Measurements from ENCODE around the gene GLIS1.

Gene GLIS1

DNA sequence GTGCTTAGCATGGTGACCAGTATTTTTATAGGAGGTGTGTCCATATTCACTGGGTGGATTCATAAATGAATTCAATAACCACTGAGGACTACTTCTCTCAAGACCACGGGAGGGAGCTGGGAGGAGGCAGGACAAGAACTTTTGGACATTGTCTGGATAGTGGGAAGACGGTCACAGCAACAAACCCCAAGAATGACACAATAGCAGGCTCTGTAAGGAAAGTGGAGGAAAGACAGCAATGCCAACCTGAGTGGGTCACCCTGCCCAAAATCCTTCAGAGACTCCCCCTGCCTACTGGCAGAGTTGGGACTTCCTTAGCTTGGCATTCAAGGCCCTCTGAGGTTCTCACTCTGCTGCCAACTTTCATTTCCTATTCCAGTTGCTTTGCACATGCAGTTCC, 42.0 kb downstream of the GLIS1 start:
- H3K27ac ChIP-seq (ENCODE audit: low read depth, low read length): no peak overlapping the region
- no peaks in the 10 kb centered on the region for H3K36me3 ChIP-seq (ENCODE audit: control insufficient read depth, low read length)
- H4K20me1 ChIP-seq (ENCODE audit: control insufficient read depth, insufficient read depth, low read depth, low read length): no peaks in the 10 kb centered on the region
- H3K9me3 ChIP-seq (ENCODE audit: control insufficient read depth, insufficient read depth, low read length): no peaks in the 10 kb centered on the region
- H3F3A ChIP-seq (ENCODE audit: control insufficient read depth, insufficient read depth): no peaks in the 10 kb centered on the region
- H3K27me3 ChIP-seq (ENCODE audit: control insufficient read depth, low read length): no peaks in the 10 kb centered on the region
- no peak overlapping the region for H3K4me3 ChIP-seq (ENCODE audit: low read length)
- no peaks in the 10 kb centered on the region for H3K79me2 ChIP-seq (ENCODE audit: control insufficient read depth, low read length)
- no peaks in the 10 kb centered on the region for H3K9me2 ChIP-seq (replicated peaks; ENCODE audit: control insufficient read depth, low read length)
- H3K4me2 ChIP-seq (ENCODE audit: low read length): no peak overlapping the region
- TF ChIP-seq EZH2phosphoT487 (IDR thresholded peaks at IDR 0.05; ENCODE audit: borderline replicate concordance, low read length): no peak
- TF ChIP-seq, protein P1, sequence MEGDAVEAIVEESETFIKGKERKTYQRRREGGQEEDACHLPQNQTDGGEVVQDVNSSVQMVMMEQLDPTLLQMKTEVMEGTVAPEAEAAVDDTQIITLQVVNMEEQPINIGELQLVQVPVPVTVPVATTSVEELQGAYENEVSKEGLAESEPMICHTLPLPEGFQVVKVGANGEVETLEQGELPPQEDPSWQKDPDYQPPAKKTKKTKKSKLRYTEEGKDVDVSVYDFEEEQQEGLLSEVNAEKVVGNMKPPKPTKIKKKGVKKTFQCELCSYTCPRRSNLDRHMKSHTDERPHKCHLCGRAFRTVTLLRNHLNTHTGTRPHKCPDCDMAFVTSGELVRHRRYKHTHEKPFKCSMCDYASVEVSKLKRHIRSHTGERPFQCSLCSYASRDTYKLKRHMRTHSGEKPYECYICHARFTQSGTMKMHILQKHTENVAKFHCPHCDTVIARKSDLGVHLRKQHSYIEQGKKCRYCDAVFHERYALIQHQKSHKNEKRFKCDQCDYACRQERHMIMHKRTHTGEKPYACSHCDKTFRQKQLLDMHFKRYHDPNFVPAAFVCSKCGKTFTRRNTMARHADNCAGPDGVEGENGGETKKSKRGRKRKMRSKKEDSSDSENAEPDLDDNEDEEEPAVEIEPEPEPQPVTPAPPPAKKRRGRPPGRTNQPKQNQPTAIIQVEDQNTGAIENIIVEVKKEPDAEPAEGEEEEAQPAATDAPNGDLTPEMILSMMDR (IDR thresholded peaks at IDR 0.05; ENCODE audit: low read depth, low read length, poor library complexity, severe bottlenecking): no peak
- H3K4me1 ChIP-seq (ENCODE audit: control insufficient read depth, low read length): no peaks in the 10 kb centered on the region

GRCh38 chr1:53696571-53696970, 42.4 kb downstream of the GLIS1 start:
- H3K9me2 ChIP-seq (replicated peaks; ENCODE audit: control insufficient read depth, low read length): no peaks in the 10 kb centered on the region
- no peak overlapping the region for H3K4me3 ChIP-seq (ENCODE audit: low read length)
- no peaks in the 10 kb centered on the region for H3K9me3 ChIP-seq (ENCODE audit: control insufficient read depth, insufficient read depth, low read length)
- no peaks in the 10 kb centered on the region for H3K4me1 ChIP-seq (ENCODE audit: control insufficient read depth, low read length)
- TF ChIP-seq, protein P1 (IDR thresholded peaks at IDR 0.05; ENCODE audit: low read depth, low read length, poor library complexity, severe bottlenecking): no peak
- TF ChIP-seq EZH2phosphoT487 (IDR thresholded peaks at IDR 0.05; ENCODE audit: borderline replicate concordance, low read length): no peak
- no peaks in the 10 kb centered on the region for H4K20me1 ChIP-seq (ENCODE audit: control insufficient read depth, insufficient read depth, low read depth, low read length)
- no peaks in the 10 kb centered on the region for H3F3A ChIP-seq (ENCODE audit: control insufficient read depth, insufficient read depth)
- H3K79me2 ChIP-seq (ENCODE audit: control insufficient read depth, low read length): no peaks in the 10 kb centered on the region
- H3K4me2 ChIP-seq (ENCODE audit: low read length): no peak overlapping the region
- H3K27me3 ChIP-seq (ENCODE audit: control insufficient read depth, low read length): no peaks in the 10 kb centered on the region
- no peak overlapping the region for H3K27ac ChIP-seq (ENCODE audit: low read depth, low read length)
- no peaks in the 10 kb centered on the region for H3K36me3 ChIP-seq (ENCODE audit: control insufficient read depth, low read length)

DNA sequence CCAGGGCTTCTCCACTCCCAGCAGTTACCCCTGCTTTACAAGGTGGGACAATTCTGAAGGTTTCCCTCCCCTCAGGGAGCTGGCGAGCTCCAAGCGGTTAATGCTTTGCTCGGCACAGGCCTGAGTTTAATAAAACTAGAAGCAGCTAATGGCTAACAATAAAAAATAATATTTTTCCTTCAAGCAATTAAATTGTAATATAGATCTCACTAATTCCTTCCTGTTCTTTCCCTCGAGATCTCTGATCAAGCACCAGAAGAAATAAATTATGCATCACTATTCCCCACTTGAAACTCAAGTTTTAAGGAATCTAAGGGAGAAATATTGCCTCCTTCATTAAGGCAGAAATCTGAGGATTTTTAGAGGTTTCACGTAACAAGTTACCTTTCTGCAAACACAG, 42.9 kb downstream of the GLIS1 start:
- Histone ChIP-seq H3K79me2 (ENCODE audit: control insufficient read depth, low read length) (no peaks in the 10 kb centered on the region), H3K4me3 (ENCODE audit: low read length) (no peak overlapping the region), H3K4me2 (ENCODE audit: low read length) (no peak overlapping the region), H3F3A (ENCODE audit: control insufficient read depth, insufficient read depth) (no peaks in the 10 kb centered on the region), H3K27ac (ENCODE audit: low read depth, low read length) (no peak overlapping the region), H3K36me3 (ENCODE audit: control insufficient read depth, low read length) (no peaks in the 10 kb centered on the region), H3K9me2 (replicated peaks; ENCODE audit: control insufficient read depth, low read length) (no peaks in the 10 kb centered on the region), H4K20me1 (ENCODE audit: control insufficient read depth, insufficient read depth, low read depth, low read length) (no peaks in the 10 kb centered on the region), H3K4me1 (ENCODE audit: control insufficient read depth, low read length) (no peaks in the 10 kb centered on the region), H3K9me3 (ENCODE audit: control insufficient read depth, insufficient read depth, low read length) (no peaks in the 10 kb centered on the region), H3K27me3 (ENCODE audit: control insufficient read depth, low read length) (no peaks in the 10 kb centered on the region)
- TF ChIP-seq EZH2phosphoT487 (IDR thresholded peaks at IDR 0.05; ENCODE audit: borderline replicate concordance, low read length): no peak
- TF ChIP-seq, protein P1 (IDR thresholded peaks at IDR 0.05; ENCODE audit: low read depth, low read length, poor library complexity, severe bottlenecking): no peak

- no peaks in the 10 kb centered on the region for H3K9me2 ChIP-seq (replicated peaks; ENCODE audit: control insufficient read depth, low read length)
- no peak overlapping the region for H3K27ac ChIP-seq (ENCODE audit: low read depth, low read length)
- H3K4me2 ChIP-seq (ENCODE audit: low read length): no peak overlapping the region
- H4K20me1 ChIP-seq (ENCODE audit: control insufficient read depth, insufficient read depth, low read depth, low read length): no peaks in the 10 kb centered on the region
- no peaks in the 10 kb centered on the region for H3K9me3 ChIP-seq (ENCODE audit: control insufficient read depth, insufficient read depth, low read length)
- TF ChIP-seq, protein P1 (IDR thresholded peaks at IDR 0.05; ENCODE audit: low read depth, low read length, poor library complexity, severe bottlenecking): no peak
- no peak for TF ChIP-seq EZH2phosphoT487 (IDR thresholded peaks at IDR 0.05; ENCODE audit: borderline replicate concordance, low read length)
- no peaks in the 10 kb centered on the region for H3K79me2 ChIP-seq (ENCODE audit: control insufficient read depth, low read length)
- H3K27me3 ChIP-seq (ENCODE audit: control insufficient read depth, low read length): no peaks in the 10 kb centered on the region
- no peaks in the 10 kb centered on the region for H3F3A ChIP-seq (ENCODE audit: control insufficient read depth, insufficient read depth)
- H3K4me3 ChIP-seq (ENCODE audit: low read length): no peak overlapping the region
- H3K4me1 ChIP-seq (ENCODE audit: control insufficient read depth, low read length): no peaks in the 10 kb centered on the region
- no peaks in the 10 kb centered on the region for H3K36me3 ChIP-seq (ENCODE audit: control insufficient read depth, low read length)
Measured at GRCh38 chr1:53695116-53695515, 43.8 kb downstream of the GLIS1 start.

Measured in DOHH2 (cell line).